Fibroblast of mammary gland (primary cell): ENCODE measurements around the gene NTM.

Source experiments
- DNase-seq: peaks from one replicate; pipeline ENCODE4 v3.0.0-alpha.2; 2010; ENCODE audit warnings: low read depth
- H3K4me3 ChIP-seq: 2 replicates; pipeline ENCODE4 v1.5.1; 2011; ENCODE audit warnings: low read depth, mild to moderate bottlenecking, low read length, moderate library complexity; ENCODE audit not compliant: control insufficient read depth
- CTCF ChIP-seq: conservative IDR thresholded peaks from 2 replicates; pipeline ENCODE4 v1.5.1; 2011; ENCODE audit warnings: low read depth, low read length, inconsistent platforms; ENCODE audit not compliant: control insufficient read depth, insufficient read depth

NTM gene

GRCh38 chr11:131771471-131771870, 401.1 kb downstream of the NTM start:
- no peak overlapping the region for H3K4me3 ChIP-seq
- TF ChIP-seq CTCF = no peak
- DNase-seq = no peak

GRCh38 chr11:131773626-131774025, 403.2 kb downstream of the NTM start:
- H3K4me3 ChIP-seq = no peak overlapping the region
- no peak for TF ChIP-seq CTCF
- DNase-seq = peak; percentile 78

GRCh38 chr11:131776211-131776610, 405.8 kb downstream of the NTM start:
- H3K4me3 ChIP-seq = no peak overlapping the region
- no peak for DNase-seq
- no peak for TF ChIP-seq CTCF

- DNase-seq = no peak
- H3K4me3 ChIP-seq = no peak overlapping the region
- TF ChIP-seq CTCF = no peak
Observed at GRCh38 chr11:131785801-131786200, 415.4 kb downstream of the NTM start.

GRCh38 chr11:131787119-131787518, 416.7 kb downstream of the NTM start:
- TF ChIP-seq CTCF = no peak
- no peak for DNase-seq
- no peak overlapping the region for H3K4me3 ChIP-seq

GRCh38 chr11:131790586-131790985, 420.2 kb downstream of the NTM start:
- no peak overlapping the region for H3K4me3 ChIP-seq
- no peak for TF ChIP-seq CTCF
- DNase-seq = peak; percentile 44

- DNase-seq = peak; percentile 12
- H3K4me3 ChIP-seq = no peak overlapping the region
- no peak for TF ChIP-seq CTCF
Observed at GRCh38 chr11:131792243-131792642, 421.8 kb downstream of the NTM start.
